Effector CD8-positive, alpha-beta T cell (primary cell): ENCODE data around the gene PIEZO1.

Experiments used
- DNase-seq: peaks from one replicate; lab custom pipeline; 2025; lab: John Stamatoyannopoulos, UW

The PIEZO1 gene

DNA sequence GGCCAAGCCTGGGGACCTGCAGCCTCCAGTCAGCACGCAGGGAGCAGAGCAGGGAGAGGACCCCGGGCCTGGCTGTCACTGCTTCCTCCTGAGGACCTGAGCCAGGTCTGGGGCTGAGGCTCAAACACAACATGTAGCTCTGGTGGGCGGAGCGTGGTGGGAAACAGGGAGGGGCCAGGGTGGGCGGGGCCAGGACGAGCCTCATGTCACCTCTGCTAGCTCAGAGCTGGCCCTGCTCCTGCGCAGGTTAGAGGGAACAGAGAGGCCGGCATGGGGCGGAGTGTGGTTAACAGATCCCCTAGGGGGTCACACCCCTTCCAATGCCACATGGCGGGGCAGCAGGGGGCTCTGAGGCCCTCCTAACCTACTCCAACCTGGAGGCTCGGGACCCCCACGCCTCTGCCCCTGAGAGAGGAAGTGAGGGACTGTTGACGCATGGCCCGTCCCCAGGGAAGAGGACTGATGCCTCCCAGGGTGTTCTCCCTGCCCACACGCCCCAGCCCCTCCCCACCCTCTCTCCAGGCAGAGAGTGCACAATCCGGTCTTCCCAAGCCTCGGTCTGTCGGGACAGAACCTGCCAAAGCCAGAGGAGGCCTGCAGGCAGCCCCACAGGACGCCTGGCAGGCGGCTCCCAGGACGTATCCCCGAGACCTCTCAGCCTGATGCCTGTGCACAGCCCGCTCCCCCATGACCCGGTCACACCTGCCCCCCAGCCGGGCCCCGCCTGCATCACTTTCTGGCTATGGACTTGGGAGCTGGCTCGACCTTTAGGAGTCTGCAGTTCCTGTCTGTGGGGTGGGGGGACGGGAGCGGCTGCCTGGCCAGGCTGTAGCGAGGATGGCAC is 15.2 kb downstream of the PIEZO1 start:
- DNase-seq: peak; percentile 24

DNA sequence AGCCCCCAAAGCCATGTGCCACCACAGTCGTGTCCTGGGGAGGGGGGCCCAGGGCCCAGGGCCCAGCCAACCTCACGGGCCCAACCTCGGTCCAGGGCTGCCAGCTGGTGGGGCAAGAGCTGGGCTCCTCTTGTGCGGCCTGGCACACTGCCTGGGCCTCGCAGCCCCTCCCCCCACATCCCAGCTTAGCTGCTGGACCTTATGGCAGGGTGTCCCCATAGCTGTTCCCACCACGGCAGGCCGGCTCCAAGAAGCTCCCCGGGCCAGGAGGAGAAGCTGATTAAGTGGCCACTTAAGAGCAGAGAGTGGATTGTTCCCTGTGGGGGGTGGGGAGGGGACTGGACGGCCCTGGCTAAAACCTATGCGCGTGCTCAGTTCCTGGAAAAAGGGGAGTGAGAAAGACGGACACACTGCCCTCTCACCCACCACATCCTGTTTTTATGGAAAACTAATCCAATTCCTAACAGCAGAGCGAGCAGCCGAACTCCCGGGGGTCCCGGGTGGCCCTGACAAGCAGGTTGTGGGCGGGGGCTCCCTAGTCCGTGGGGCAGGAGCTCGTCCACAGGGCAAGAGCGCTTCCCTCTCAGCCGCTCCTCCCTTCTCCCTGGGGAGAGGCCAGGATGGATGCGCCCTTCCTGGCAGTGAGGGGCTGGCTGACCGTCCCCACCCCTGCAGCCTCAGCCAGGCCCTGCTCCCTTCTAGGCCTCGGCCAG is 16.8 kb downstream of the PIEZO1 start:
- no peak for DNase-seq

DNA sequence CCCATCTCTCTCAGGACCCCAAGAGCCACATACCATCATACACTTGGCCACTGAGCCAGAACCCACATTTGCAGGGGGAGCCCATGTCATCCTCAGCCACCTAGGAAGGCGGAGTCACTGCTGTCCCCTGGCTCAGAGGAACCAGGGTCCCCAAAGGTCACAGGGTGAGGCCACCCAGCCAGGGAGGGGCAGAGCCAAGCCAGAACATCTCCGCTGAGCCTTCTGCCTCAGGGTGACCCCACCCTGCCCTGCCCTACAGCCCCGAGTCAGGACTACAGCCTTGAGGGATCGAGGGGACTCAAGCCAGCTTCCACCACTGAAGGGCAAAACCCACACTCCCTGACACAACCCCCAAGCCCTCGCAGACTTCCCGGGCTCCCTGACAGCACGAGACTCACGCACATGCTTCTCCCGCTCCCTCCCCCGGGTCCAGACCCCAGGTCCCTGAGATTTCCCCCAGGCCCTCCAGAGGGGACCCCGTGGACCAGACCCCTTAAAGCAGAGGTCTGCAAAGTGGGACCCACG is 17.4 kb downstream of the PIEZO1 start:
- no peak for DNase-seq

DNA sequence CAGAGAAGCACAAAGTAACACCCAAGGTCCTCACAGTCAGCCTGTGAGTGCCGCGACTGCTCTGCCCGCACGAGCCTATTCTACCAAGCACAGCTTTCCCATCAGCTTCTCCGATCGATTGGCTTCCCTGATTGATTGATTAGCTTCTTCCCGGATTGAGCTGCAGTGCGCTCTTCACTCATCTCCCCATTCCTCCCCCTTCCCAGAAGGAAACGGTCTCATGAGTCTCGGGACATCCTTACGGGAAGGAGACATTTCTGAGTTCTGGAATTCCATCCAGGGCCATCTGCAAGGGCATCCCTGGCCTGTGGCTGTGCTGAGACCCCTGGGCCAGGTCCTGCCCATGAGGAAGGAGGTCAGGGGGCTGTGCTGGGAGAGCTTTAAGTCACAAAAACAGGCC is 18.0 kb downstream of the PIEZO1 start:
- DNase-seq: no peak

DNA sequence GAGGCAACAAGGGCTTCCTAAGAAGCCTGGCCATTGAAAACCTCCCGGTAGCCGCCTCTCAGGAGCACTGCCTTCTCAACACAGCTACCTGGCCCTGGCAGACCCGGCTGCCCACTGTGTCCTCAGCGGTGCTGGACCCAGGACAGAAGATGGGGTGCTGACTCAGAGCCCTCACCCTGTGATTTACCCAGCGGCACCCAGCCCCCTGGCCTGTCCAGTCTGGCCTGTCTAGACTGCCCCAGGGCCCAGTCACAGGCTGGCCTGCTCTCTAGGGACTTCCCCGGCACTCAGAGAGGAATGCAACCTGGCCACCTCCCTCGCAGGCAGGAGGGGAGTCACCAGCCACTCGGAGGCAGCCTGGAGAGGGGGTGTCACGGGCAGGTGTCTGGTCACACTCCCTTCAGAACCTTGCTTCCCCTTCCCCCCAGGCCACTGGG is 20.1 kb downstream of the PIEZO1 start:
- no peak for DNase-seq

DNA sequence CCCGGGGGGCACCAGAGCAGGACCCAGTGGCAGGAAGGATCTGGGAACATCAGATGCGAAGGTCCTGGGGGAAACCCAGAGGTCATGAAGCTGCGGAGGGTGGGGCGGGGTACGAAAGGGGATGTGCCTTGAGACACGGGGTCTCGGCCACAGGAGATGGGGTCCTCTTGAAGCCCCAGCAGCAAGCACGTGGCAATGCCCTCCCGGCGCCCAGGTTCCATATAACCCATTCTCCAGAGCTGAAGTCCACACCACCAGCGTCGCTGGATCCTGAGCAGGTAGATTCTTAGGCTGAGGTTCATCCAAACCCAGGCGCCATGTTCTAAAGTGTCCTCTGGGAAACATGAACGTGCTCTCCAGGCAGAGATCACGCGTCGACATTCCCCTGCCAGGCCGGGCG is 20.9 kb downstream of the PIEZO1 start:
- no peak for DNase-seq

DNA sequence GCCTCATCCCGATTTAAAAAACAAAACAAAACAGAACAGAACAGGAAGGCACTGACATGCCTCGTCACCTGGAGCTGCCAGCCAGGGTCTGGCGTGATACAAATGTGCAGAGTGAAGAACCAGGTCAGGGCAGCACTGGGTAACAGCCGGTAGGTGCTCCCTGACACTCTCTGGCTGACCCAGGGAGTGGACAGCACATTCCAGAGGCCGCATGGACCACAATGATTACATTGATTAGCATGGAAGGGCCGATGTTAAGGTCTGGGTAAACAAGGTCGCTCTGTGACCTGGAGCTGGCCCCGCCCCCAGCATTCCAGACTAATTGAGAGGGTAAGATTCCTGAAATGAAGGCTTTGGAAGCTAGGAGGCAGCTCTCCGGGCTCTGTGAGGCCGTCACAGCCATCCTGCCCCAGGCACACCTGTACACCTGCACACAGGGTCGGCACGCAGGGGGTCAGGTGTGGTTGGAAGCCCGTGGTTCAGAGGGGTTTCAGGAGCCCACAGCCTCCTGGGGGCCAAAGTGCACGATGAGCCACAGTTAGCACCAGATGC is 21.4 kb downstream of the PIEZO1 start:
- DNase-seq: no peak

DNA sequence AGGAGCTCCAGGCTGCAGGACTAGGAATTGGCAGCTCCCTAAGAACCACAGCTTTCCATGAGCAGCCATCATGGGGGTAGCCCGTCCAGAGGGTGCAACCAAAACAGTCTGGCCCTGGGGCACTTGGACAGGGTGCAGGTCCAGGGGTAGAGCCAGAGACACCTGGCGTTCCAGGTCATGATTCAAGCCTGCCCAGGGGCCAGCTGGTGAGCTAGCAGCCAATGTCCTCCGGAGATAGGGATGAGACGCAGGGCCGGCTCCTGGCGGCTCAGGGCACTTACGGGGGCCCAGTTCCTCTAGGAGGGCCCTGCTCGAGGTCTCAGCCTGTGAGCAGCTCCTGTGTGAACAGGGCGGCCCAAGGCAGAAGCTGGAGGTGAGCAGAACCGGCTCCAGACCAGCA is 22.1 kb downstream of the PIEZO1 start:
- no peak for DNase-seq

DNA sequence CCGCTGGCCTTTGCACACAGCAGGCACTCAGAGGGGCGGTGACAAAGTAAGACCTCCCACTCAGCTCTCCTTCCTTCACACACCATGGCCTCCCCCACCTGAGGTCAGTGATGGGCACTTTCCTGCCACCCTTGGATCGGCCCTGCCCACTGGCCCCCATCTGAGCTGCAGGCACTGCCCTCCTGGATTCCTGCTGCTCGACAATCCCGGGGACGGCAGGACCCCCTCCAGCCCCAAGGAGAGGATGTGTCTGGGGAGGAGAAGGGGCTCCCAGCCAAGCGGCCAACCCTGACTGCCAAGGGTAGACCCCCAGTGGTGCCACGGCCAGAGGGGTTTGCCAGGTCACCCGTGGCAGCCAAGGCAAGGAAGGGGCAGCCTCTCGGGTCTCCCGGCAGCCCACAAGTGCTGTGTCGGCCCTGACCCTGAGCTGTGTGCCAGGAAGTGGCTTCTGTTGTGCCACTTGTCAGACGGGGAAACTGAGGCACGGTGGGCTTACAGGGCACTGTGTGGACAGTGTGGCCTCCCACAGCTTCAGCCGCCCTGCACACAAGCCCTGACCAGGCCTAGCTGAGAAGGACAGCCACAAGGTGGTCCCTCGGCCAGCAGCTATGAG is 22.7 kb downstream of the PIEZO1 start:
- DNase-seq: no peak

DNA sequence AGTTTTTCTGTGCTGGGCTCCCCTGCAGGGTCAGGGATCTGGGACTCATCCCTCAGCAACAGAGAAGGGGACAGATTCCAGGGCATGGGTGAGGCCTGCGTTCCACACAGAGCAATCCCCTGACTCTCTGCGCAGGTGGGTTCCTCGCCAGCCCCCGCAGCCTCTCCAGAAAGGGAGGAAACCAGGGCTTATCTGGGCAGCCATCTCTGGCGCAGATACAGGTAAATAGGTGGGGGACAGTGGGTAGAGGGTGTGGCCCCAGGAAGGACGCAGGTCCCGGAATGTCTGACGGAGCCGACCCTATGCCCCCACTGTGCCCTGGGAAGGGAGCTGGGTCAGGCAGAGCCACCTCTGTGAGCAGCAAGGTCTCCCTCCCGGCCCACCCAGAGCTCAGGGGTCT is 23.2 kb downstream of the PIEZO1 start:
- no peak for DNase-seq

DNA sequence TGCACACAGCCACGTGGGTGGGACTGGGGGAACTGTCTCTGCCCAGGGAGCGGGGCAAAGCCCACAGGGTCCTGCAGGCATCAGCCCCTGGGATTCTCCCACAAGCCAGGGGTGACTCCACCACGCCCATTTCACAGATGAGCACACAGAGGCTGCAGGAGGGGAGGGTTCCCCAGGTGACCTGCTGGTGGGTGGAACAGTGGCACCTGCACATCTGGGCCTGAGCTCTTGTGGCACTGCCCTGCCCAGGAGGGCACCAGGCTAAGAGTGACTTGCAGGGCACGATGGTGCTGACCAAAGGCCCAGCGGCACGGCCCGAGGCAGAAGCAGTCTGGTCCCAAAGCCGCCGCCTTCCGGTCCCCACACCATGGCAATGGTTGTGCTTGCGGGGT is 23.9 kb downstream of the PIEZO1 start:
- no peak for DNase-seq

DNA sequence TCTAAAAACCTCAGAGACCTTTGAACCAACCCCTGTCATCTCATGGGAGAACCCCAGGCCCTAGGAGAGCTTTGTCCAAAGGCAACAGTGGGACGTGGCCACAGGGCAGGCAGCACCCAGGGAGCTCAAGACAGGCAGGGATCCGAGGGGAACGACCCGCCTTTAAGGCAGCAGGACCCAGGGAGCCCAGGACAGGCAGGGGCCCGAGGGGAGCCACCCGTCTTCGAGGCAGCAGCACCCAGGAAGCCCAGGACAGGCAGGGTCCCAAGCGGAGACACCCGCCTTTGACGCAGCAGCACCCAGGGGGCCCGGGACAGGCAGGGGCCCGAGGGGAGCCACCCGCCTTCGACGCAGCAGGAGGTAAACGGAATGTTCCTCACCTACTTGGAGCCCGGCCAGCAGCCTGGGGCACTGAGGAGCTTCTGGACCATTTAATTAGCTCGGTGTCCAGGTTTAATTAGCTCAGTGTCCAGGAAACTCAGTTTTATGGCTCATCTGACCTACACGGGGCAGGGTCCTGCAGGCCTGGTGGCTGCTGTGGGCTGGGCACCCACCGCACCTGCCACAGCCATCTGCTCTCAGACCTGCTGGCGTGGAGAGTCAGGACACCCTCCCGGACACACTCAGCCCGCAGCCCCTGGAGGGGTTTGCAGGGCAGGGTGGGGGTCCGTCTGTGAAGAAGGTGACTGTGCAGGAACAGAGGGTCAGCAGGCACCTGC is 24.4 kb downstream of the PIEZO1 start:
- DNase-seq: no peak

DNA sequence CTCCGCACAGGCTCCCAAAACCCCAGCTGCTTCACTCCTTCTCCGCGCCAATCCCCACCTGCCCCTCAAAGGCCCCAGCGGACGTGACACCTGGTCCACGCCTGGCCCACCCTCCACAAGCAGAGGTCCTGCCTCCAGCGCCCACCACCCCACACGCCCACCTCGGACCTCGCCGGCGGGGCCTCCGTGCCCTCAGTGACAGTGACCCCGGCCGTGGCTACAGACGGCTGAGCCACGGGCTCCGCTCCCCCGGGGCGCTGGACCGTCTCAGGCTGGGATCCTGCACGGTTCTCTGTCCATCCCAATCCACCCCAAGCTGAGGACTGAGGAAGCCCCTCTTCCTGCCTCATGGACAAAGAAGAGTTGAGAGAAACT is 25.1 kb downstream of the PIEZO1 start:
- DNase-seq: no peak

DNA sequence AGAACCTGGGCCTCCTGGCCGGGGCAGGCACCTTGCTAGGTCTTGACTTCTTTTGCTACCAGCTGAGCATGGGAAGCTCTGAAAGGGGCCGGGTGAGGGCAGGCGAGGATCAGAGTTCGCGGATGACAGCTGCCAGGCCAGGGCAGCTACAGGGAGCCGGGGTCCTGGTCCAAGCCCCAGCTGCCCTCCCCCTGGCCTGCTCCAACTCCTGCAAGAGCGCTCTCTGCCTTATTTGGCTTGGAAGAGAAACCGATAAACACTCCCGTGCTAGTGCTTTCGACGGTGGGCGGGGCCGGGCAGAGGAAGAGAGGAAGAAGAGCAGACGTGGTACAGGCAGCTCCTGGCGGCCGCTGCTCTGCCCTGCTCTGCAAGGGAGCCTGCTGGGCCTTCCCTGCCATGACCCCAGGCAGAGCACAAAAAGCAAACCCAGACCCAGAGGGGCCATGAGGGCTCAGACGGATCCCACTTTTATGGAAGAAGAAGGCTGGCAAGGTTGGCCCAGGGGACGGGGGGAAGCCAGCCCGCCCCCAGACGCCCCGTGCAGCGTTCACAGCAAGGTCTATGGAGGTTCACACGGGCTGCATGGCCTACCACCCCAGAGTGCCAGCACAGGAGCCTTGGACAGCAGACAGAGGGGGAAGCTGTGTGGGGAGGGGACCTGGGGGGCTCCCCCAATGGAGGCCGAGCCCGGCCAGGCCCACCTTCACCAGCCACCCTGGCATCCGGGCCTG is 25.6 kb downstream of the PIEZO1 start:
- no peak for DNase-seq

DNA sequence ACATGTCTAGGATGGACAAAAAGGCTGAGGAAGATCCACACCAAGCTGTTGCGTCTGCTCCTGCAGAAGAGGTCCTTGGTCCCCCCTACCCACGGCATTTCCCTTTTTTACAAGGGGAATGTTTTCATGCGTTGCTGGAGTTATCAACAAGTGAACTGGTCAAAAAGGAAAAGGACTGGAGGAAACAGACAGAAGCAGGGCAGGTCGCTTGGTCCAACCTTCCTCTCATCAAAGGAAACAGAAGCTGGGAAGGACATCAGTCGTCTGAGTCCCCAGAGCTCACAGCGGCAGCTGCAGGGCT is 26.1 kb downstream of the PIEZO1 start:
- no peak for DNase-seq

DNA sequence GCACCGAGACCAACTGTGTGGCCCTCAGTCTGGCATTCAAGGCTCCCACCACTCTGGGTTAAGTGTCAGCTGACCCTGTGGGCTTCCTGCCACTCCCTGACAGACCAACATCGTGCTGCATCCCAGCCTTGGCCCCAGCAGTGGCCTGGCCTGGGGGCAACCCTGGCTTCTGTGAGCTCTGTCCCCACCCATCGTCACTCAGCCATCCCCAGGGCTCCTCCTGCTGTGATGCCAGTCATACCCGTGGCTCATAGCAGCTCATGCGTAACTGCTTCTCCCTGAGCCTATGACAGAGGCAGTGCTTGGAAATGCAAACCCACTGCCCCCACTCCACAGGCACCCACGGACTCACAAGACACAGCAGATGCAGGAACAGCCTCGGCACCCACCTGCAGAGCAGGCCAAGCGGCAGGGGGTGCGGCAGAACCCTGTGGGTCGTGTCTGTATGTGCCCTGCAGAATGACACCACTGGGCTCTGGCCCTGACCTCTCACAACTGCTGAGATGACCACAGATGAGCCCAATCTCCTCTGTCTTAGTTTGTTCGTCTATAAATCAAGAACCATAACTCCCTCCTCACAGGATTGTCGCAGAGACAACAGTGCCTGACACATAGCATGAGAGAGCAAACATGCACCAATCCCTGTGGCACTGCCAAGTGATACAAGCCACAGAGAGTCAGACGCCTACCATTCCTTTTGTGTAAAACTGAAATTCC is 26.6 kb downstream of the PIEZO1 start:
- no peak for DNase-seq

DNA sequence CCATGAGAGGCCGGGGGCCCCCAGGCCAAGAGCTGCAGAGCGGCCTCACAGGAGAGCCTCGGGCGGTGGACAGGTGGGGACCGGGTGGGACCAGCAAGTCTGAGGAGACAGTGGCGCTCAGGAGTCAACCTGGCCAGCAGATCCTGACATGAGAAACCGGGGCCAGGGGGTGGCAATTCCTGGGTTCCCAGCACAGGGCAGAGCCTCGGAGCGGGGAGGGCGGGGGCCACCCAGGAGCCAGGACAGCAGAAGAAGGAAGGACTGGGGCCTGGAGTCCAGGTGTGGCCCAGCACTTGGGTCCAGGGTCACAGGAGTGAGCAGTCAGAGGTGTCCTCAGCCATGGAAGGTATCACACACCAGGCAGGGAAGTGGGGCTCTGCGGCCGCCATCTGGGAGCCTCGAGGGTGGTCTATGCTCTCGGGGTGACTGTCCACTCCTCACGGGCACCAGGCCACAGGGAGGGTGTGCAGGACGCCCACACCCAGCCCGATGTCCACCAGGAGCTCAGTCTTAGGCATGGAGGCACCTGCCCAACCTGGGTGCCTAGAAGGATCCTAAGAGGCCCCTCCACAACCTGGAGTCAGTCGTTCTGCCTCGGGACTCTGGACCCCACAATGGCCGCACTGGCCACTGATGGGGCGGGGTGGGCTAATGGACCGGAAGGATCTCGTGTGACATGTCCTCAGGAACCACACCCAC is 29.1 kb downstream of the PIEZO1 start:
- DNase-seq: no peak

DNA sequence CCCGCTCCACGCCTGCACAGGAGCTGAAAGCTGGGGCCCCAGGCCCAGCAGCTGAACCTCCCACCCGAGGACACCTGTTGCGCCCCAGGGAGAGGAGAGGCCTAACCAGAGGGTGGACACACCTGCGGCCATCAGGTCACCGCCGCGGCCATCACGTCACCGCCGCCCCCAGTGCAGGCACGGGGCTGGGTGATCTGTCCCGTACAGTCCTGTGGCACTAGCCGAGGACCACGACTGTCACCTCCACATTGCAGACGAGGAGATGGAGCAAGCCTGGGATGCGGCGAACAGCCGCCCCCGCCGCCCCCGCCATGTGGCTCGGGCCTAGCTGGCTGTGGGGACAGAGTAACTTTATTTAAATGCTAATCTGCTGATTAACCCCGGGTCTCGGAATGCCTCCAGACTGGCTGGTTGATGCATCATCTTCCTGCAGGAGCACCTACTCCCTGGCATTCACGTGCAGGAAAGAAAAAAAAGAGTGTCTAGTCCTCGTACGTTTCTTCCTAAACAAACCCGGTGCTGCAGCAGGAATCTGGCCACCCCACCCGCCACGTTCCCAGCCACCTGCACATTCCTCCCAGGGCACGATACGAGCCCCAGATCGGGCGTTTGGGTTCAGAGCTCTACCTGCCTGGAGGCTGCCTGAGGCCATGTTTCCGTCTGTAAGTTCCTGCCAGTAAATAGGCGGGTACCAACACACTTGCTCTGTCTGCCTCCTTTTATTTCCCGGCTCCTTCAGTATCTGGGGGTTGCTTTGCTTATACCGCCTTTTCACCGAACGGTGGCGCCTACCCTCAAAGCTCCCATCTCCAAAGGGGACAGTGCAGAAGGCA is 29.9 kb downstream of the PIEZO1 start:
- DNase-seq: no peak
